ENCODE data around the gene KHDC1.
A peak's percentile ranks its signal among the peaks of the same experiment; 100 is the strongest.
"Not testable (repeated sequence)": the region's sequence is repeated elsewhere in the genome, so short reads cannot be mapped to it uniquely, and the experiment has no call there.

The KHDC1 gene

GRCh38 chr6:73248192-73248903 is 14.6 kb downstream of the KHDC1 start:
- no peak for DNase-seq

GRCh38 chr6:73242001-73242400 is 21.0 kb downstream of the KHDC1 start:
- no peak for DNase-seq

- DNase-seq: no peak
Observed at GRCh38 chr6:73240730-73241129, 22.3 kb downstream of the KHDC1 start.

- DNase-seq: no peak
Observed at GRCh38 chr6:73236144-73236750, 26.7 kb downstream of the KHDC1 start.

GRCh38 chr6:73234733-73235132 is 28.3 kb downstream of the KHDC1 start:
- no peak for DNase-seq

- not testable (repeated sequence) for DNase-seq
Observed at GRCh38 chr6:73233971-73234370, 29.0 kb downstream of the KHDC1 start.

GRCh38 chr6:73233048-73233447 is 29.9 kb downstream of the KHDC1 start:
- no peak for DNase-seq

- DNase-seq: peak; percentile 77 to 80
Observed at GRCh38 chr6:73231986-73232391, 31.0 kb downstream of the KHDC1 start.

- no peak for DNase-seq
Observed at GRCh38 chr6:73227606-73228255, 35.3 kb downstream of the KHDC1 start.

- DNase-seq: no peak
Observed at GRCh38 chr6:73225396-73225795, 37.6 kb downstream of the KHDC1 start, which contains the start of gene KHDC1L. Gene KHDC1L (minus strand): TSS chr6:73225496. CDS start chr6:73225408, 88 bp downstream.

GRCh38 chr6:73216859-73217258 is 46.1 kb downstream of the KHDC1 start:
- no peak for DNase-seq

- no peak for DNase-seq
Observed at GRCh38 chr6:73209117-73209516, 53.9 kb downstream of the KHDC1 start.

GRCh38 chr6:73207221-73207837 is 55.7 kb downstream of the KHDC1 start:
- DNase-seq: no peak

- DNase-seq: no peak
Observed at GRCh38 chr6:73204252-73204651, 58.7 kb downstream of the KHDC1 start.

GRCh38 chr6:73203098-73203497 is 59.9 kb downstream of the KHDC1 start:
- DNase-seq: no peak

- DNase-seq: no peak
Observed at GRCh38 chr6:73200735-73201134, 62.3 kb downstream of the KHDC1 start.

- no peak for DNase-seq
Observed at GRCh38 chr6:73200247-73200646, 62.7 kb downstream of the KHDC1 start.

- DNase-seq: no peak
Observed at GRCh38 chr6:73194744-73195143, 68.3 kb downstream of the KHDC1 start.

GRCh38 chr6:73193302-73193701 is 69.7 kb downstream of the KHDC1 start:
- DNase-seq: not testable (repeated sequence)
